ENCODE results near the gene PPP1R15B. TPM values are rescaled to one million over a fixed set of nuclear protein-coding genes. Genes with fewer than 3 reads are reported as not detected.

PPP1R15B gene
- total and polyA plus RNA-seq, 10 of the 15 experiments (the other 5 are each of a cell fraction or from before 2014, with no cell fraction given): 13.9 to 38.1 (median 26.5) TPM

DNA sequence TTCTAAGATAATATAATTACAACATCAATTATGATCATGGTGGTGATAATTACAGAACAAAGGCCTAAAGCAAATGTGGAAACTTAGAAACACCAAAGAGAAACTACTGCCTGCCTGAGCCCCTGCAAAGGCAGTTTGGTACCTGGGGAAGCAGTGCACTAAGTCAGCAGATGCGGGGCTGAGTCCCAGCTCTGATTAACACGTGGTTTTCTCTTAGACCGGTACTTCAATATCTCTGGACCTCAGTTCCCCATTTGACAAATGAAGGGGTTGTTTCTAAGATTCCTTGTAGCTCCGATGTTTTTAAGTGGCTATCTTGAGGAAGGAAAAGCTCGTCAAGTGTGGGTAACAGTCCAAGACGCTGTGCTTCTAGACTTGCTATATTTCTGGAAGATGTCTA, 35.2 kb downstream of the PPP1R15B start:
- no peak overlapping the region for H3K9ac ChIP-seq (ENCODE audit: control insufficient read depth, insufficient read depth, low read length)
- ATAC-seq: no peak
- no peaks in the 10 kb centered on the region for H3K79me2 ChIP-seq (ENCODE audit: control insufficient read depth, insufficient read depth, low read length)
- SMC1A ChIA-PET (ENCODE audit: uncharacterized antibody, unreplicated experiment): interaction anchor here (1.6 to 2.6 kb wide), 3 partner anchors 13 to 22 kb away, joined by 6 to 16 read pairs (median 9); no protein-coding TSS in a partner anchor
- no peak for DNase-seq (ENCODE audit: low read depth, low spot score)
- H3K4me1 ChIP-seq (ENCODE audit: control insufficient read depth, insufficient read depth, low read length): no peaks in the 10 kb centered on the region
- H3K4me2 ChIP-seq (ENCODE audit: control insufficient read depth, insufficient read depth): no peak overlapping the region
- H3K9me3 ChIP-seq (replicated peaks; ENCODE audit: control insufficient read depth, insufficient read depth, low read length): no peaks in the 10 kb centered on the region
- no peaks in the 10 kb centered on the region for H3K36me3 ChIP-seq (ENCODE audit: control insufficient read depth in 2 of 2, insufficient read depth in 2 of 2, low read length in 1 of 2)
- peaks cover 4 to 5% of the 10 kb centered on the region in 2 experiments; a peak in 3 of 4 replicates for H3K27me3 ChIP-seq (replicated peaks in 1 of 2; ENCODE audit: control insufficient read depth in 2 of 2, insufficient read depth in 2 of 2, low read length in 1 of 2)
- in situ Hi-C loops (cut with MboI) (no loop called here), intact Hi-C loops (cut with micrococcal nuclease; ENCODE audit: unreplicated experiment) (no loop called here)
- 58% methylated on average over 6 of the region's 6 CpGs for WGBS (ENCODE audit: insufficient coverage, insufficient replicate concordance, low lambda C conversion rate, missing lambda C conversion rate)
- H4K20me1 ChIP-seq (ENCODE audit: control insufficient read depth, insufficient read depth): no peaks in the 10 kb centered on the region
- POLR2A ChIA-PET: interaction anchor here (0.6 kb wide), 1 partner anchor 10 kb away, joined by 4 read pairs; no protein-coding TSS in a partner anchor
- TF ChIP-seq MYC (IDR thresholded peaks at IDR 0.05; ENCODE audit: insufficient read depth, insufficient read length, insufficient replicate concordance, low read length, severe bottlenecking): no peak
- peak; percentile 13; the same call in 1 of the 2 replicates for TF ChIP-seq SPI1 (IDR thresholded peaks at IDR 0.05; ENCODE audit: borderline replicate concordance, insufficient read depth, low read depth, low read length)
- CTCF ChIA-PET: interaction anchor here (0.7 to 17.7 kb wide), 6 partner anchors 10 to 204 kb away, joined by 3 to 297 read pairs (median 5); partner anchors contain the start of gene PLEKHA6
- no TSS peak for BruUV-seq (replicated peaks)
- no peak overlapping the region for H2AFZ ChIP-seq (ENCODE audit: control insufficient read depth, low read depth, low read length)
- no peak overlapping the region for H3K4me3 ChIP-seq
- RAD21 ChIA-PET (ENCODE audit: unreplicated experiment): interaction anchor here (1.1 to 11.4 kb wide), 3 partner anchors 13 to 118 kb away, joined by 3 to 133 read pairs (median 10); no protein-coding TSS in a partner anchor
- no peak for FAIRE-seq
- H3K27ac ChIP-seq (ENCODE audit: control insufficient read depth, insufficient read depth): no peak overlapping the region

DNA sequence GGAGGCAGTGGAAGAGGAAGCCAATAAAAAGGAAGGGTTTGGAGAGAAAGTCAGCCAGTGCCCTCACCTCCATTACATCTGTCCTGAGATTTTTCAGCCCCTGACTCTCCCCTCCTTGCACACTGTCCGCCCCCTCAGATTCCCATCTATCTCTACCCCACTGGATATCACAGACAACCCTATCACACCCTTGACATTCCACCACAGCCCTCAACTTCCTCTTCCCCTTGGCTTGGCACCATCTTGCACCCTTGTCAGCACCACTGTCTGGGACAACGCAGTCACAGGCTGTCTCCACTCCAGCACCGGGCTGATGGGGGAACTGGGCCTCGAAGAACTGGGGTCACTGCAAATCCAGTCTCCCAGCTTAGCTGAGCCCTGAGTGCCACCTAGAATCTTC, 37.7 kb downstream of the PPP1R15B start:
- intact Hi-C loops (cut with micrococcal nuclease; ENCODE audit: unreplicated experiment): no loop called here
- no TSS peak for BruUV-seq (replicated peaks)
- SMC1A ChIA-PET (ENCODE audit: uncharacterized antibody, unreplicated experiment): interaction anchor here (1.1 to 2.8 kb wide), 4 partner anchors 11 to 34 kb away, joined by 3 to 16 read pairs (median 9); no protein-coding TSS in a partner anchor
- TF ChIP-seq NFYA (IDR thresholded peaks at IDR 0.05; ENCODE audit: borderline replicate concordance, low read depth, low read length): no peak
- no peak for TF ChIP-seq ZNF24 (IDR thresholded peaks at IDR 0.05)
- no peak for TF ChIP-seq ZNF274 (IDR thresholded peaks at IDR 0.05; ENCODE audit: insufficient read depth, insufficient read length)
- TF ChIP-seq, protein P1, sequence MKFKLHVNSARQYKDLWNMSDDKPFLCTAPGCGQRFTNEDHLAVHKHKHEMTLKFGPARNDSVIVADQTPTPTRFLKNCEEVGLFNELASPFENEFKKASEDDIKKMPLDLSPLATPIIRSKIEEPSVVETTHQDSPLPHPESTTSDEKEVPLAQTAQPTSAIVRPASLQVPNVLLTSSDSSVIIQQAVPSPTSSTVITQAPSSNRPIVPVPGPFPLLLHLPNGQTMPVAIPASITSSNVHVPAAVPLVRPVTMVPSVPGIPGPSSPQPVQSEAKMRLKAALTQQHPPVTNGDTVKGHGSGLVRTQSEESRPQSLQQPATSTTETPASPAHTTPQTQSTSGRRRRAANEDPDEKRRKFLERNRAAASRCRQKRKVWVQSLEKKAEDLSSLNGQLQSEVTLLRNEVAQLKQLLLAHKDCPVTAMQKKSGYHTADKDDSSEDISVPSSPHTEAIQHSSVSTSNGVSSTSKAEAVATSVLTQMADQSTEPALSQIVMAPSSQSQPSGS (IDR thresholded peaks at IDR 0.05; ENCODE audit: low read length): no peak
- no peak for TF ChIP-seq SUPT20H (IDR thresholded peaks at IDR 0.05; ENCODE audit: borderline replicate concordance, control insufficient read depth, low read depth, low read length)
- TF ChIP-seq RAD21 (IDR thresholded peaks at IDR 0.05; ENCODE audit: insufficient read depth, low read depth, low read length): no peak
- TF ChIP-seq, protein P2, sequence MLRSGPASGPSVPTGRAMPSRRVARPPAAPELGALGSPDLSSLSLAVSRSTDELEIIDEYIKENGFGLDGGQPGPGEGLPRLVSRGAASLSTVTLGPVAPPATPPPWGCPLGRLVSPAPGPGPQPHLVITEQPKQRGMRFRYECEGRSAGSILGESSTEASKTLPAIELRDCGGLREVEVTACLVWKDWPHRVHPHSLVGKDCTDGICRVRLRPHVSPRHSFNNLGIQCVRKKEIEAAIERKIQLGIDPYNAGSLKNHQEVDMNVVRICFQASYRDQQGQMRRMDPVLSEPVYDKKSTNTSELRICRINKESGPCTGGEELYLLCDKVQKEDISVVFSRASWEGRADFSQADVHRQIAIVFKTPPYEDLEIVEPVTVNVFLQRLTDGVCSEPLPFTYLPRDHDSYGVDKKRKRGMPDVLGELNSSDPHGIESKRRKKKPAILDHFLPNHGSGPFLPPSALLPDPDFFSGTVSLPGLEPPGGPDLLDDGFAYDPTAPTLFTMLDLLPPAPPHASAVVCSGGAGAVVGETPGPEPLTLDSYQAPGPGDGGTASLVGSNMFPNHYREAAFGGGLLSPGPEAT (IDR thresholded peaks at IDR 0.05; ENCODE audit: low read depth): no peak
- TF ChIP-seq, protein P3, sequence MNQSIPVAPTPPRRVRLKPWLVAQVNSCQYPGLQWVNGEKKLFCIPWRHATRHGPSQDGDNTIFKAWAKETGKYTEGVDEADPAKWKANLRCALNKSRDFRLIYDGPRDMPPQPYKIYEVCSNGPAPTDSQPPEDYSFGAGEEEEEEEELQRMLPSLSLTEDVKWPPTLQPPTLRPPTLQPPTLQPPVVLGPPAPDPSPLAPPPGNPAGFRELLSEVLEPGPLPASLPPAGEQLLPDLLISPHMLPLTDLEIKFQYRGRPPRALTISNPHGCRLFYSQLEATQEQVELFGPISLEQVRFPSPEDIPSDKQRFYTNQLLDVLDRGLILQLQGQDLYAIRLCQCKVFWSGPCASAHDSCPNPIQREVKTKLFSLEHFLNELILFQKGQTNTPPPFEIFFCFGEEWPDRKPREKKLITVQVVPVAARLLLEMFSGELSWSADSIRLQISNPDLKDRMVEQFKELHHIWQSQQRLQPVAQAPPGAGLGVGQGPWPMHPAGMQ (IDR thresholded peaks at IDR 0.05; ENCODE audit: borderline replicate concordance): no peak
- TF ChIP-seq LARP7 (IDR thresholded peaks at IDR 0.05): no peak

More for the DNA sequence above, 37.7 kb downstream of the PPP1R15B start:
- ATAC-seq: no peak
- in situ Hi-C loops (cut with MboI): no loop called here
- Histone ChIP-seq H3K4me1 (ENCODE audit: control insufficient read depth, insufficient read depth, low read length) (no peaks in the 10 kb centered on the region), H4K20me1 (ENCODE audit: control insufficient read depth, insufficient read depth) (no peaks in the 10 kb centered on the region), H3K79me2 (ENCODE audit: control insufficient read depth, insufficient read depth, low read length) (no peaks in the 10 kb centered on the region), H3K36me3 (ENCODE audit: control insufficient read depth in 2 of 2, insufficient read depth in 2 of 2, low read length in 1 of 2) (no peaks in the 10 kb centered on the region), H2AFZ (ENCODE audit: control insufficient read depth, low read depth, low read length) (no peak overlapping the region), H3K9ac (ENCODE audit: control insufficient read depth, insufficient read depth, low read length) (no peak overlapping the region), H3K27ac (ENCODE audit: control insufficient read depth, insufficient read depth) (no peak overlapping the region), H3K9me3 (replicated peaks; ENCODE audit: control insufficient read depth, insufficient read depth, low read length) (no peaks in the 10 kb centered on the region), H3K4me3 (no peak overlapping the region), H3K27me3 (replicated peaks in 1 of 2; ENCODE audit: control insufficient read depth in 2 of 2, insufficient read depth in 2 of 2, low read length in 1 of 2) (peaks cover 4 to 5% of the 10 kb centered on the region in 2 experiments; a peak in 3 of 4 replicates), H3K4me2 (ENCODE audit: control insufficient read depth, insufficient read depth) (no peak overlapping the region)
- DNase-seq (ENCODE audit: low read depth, low spot score): no peak
- ChIA-PET RAD21 (ENCODE audit: unreplicated experiment) (interaction anchor here (2.1 to 11.4 kb wide), 3 partner anchors 9 to 23 kb away, joined by 9 to 133 read pairs (median 9); no protein-coding TSS in a partner anchor), CTCF (interaction anchor here (12.4 to 17.7 kb wide), 2 partner anchors 11 to 23 kb away, joined by 109 to 297 read pairs; partner anchors contain the start of gene PLEKHA6), POLR2A (interaction anchor here (1.1 kb wide), 1 partner anchor 23 kb away, joined by 3 read pairs; no protein-coding TSS in a partner anchor)
- 15% methylated on average over 3 of the region's 4 CpGs for WGBS (ENCODE audit: insufficient coverage, insufficient replicate concordance, low lambda C conversion rate, missing lambda C conversion rate)
- FAIRE-seq: no peak

All from GM12878 (cell line).